NOMO-1 treated with dmso at 0.1 percent for 144 hours (cell line): ENCODE data around the gene NSDHL.

Experiments used
- DNase-seq: peaks from one replicate; lab custom pipeline; 2025; ENCODE audit not compliant: unreplicated experiment; lab: John Stamatoyannopoulos, UW

NSDHL gene

DNA sequence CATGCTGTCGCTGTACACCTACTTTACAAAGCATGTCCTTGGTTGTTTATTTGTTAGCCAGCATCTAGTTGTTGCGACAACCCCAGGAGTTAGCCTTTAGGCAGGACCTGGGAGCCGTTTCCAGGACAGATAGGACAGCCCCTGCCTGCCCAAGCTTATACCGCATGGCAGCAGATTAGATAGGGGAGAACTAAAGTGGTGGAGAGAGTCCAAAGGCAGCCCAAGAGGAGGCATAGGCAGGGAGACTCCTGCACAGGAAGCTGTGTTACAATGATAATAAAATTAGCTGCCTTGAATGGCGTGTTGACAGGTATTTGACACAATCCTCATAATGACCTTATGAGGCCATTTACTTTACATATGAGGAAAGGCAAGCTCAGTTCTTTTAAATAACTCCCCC lies 13.0 kb downstream of the NSDHL start:
- no peak for DNase-seq

- no peak for DNase-seq
Observed at GRCh38 chrX:152844256-152844655, 13.4 kb downstream of the NSDHL start.

DNA sequence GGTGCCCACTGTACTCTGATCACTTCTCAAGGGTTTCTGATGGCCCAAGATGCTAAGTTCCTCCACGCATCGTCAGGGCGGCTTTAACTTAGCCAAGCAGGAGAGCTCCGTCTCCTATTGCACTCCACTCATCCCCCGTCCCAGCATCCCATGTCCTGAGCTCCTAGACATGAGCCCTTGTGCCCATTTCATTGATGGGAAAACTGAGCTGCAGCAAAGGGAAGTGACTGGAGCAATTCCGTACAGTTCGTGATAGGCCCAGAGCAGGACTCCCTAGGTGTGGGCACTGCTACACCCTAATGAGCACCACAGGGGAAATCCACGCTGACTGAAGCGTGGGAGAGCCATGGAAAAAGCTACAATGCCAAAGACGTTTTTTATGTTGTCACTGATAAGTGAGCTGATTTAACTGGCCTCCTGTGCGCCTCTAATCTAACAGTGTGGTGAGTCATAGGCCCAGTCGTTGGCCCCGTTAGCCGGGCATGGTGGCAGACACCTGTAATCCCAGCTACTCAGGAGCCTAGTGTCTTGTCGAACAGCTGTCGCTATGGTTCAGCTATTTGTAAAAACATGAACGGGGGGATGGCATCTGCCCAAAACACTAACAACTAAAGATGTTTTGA lies 14.9 kb downstream of the NSDHL start:
- no peak for DNase-seq

DNA sequence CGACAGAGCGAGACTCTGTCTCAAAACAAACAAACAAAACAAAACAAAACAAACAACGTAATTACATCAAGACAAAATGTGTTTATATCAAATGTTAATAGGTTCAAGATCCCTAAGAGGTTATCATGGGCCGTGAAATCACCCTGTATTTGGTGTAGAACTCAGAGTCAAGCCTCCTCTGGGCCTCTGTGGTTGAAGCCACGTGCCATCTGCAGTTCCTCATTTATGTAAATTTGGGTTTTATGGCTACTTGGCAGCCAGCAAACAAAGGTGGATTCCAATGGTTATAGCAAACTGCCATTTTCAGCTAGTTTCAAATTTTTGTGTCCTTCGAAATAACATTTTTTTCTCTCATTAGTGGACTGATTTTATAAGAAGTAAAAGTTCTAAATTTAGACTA lies 16.4 kb downstream of the NSDHL start:
- no peak for DNase-seq

GRCh38 chrX:152850465-152850864 lies 19.6 kb downstream of the NSDHL start:
- DNase-seq = no peak

GRCh38 chrX:152853986-152854385 lies 23.1 kb downstream of the NSDHL start:
- DNase-seq = no peak

- DNase-seq = no peak
Observed at GRCh38 chrX:152861116-152861515, 30.3 kb downstream of the NSDHL start.

- no peak for DNase-seq
Observed at GRCh38 chrX:152861826-152862225, 31.0 kb downstream of the NSDHL start.

GRCh38 chrX:152865232-152865920 lies 34.5 kb downstream of the NSDHL start:
- DNase-seq = no peak

- no peak for DNase-seq
Observed at GRCh38 chrX:152866386-152866785, 35.5 kb downstream of the NSDHL start.

- DNase-seq = no peak
Observed at GRCh38 chrX:152869972-152870371, 39.1 kb downstream of the NSDHL start.

- DNase-seq = no peak
Observed at GRCh38 chrX:152871260-152871659, 40.4 kb downstream of the NSDHL start.

GRCh38 chrX:152872522-152872921 lies 41.7 kb downstream of the NSDHL start:
- DNase-seq = no peak

- DNase-seq = no peak
Observed at GRCh38 chrX:152873361-152873760, 42.5 kb downstream of the NSDHL start.

DNA sequence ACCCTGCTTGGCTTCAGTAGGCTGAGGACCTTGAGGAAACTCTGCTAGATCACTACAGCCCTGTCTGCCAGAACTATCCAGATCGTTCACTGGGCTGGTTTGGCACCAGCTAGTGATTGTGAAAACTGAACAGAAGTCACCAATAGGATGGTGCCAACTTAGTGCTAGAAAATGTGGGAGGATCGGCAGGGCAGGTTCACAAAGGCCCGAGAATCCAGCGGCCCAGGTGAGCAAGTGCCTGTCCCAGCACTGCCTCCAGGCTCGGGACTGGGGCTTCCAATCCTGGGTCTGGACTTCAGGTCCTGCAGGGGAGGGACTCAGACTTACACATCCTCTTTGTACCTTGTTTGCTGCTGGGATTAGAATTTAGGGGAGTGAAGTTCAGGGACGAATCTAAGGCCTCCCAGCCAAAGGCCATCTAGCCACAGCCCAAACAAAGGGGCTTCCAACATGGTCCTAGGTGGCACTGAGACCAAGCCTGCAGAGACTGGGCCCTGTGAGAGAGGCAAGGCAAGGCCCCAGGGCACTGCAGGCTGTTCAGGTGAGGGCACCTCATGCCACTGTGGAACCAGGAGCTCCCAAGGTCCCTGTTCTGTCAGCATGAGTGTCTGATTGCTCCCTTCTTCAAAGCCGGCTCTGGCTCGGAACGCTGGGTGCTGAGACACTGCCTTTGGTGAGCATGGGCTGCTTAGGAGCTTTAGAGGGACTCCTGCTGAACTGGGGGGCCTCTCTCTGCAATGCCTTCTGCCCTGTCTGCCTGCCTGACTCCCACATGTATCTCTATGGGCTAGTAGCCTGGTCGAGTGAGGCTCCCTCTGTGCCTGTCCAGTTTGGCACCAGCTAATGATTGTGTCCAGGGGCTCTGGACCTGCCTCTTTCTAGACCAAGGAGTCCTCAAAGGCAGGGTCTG lies 46.3 kb downstream of the NSDHL start:
- no peak for DNase-seq

DNA sequence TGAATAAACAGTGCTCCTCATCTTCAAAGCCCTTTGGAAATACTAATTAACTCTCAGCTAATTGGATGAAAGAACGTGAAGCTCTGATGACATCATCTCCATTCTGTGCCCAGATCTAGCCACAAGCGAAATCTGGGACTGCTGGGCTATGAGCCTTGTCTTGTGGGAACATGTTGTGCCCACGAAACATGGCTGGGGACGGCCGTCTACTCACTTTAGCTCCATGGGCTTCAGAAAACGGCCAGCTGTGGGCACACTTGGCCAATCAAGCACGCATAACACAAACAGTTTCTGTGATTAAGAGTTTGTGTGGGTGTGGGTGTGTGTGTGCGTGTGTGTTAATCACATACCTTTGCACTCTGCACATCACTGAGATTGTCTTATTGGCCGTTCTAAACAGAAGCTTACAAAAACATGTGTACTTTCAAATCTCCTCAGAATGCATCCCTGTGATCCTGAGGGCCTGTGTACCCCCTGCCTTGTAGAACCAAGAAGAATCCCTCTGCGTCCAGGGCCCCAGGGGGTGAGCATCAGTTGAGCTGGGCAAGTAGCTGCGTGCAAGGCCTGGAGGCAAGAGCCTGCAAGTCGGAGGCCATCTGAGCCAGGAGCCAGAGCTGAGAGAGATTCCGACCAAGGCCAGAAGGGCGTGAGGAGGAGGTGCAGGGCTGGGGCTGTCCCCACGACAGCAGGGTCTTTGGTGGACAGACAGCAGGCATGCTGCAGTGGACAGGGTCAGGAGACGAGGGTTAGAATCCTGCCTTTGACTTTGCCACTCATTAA lies 48.3 kb downstream of the NSDHL start:
- DNase-seq = no peak

DNA sequence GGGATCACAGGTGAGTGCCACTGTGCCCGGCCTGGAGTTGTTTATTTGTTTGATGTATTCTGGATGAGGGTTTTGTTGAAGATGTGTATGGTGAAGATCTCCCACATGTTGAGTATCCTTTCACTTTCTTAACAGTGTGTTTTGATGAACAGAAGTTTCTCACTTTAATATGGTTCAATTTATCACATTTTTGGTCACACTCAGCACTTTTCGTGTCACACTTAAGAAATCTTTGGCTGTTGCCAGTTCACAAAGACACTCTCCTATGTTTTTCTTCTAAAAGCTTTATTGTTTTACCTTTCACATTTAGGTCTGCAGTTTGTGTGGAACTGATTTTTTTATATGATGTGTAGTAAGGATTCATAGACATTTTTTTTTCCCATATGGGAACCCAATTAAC lies 50.4 kb downstream of the NSDHL start:
- DNase-seq = no peak

DNA sequence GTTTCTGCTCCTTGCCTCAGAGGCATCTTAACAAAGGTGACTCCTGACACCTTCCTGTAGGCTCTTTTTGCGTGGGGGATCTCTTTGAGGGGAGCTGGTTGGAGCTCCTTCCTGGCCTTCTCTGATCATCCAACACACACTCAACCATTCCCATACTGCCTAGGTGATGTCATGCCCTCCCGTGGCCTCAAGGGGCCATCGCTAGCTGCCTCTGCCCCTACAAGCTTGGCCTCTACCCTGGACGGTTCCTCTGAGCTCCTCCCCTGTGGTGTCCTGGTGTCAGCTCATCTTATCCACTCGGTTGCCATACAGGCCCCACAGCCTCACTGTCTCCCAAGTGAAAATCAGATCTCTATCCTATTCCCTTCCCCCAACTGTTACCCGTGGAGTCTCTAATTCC lies 53.3 kb downstream of the NSDHL start:
- DNase-seq = no peak

- no peak for DNase-seq
Observed at GRCh38 chrX:152886716-152887115, 55.9 kb downstream of the NSDHL start.

GRCh38 chrX:152892499-152892898 lies 61.6 kb downstream of the NSDHL start:
- no peak for DNase-seq
